AG20443 (cell line): ENCODE measurements around the gene COA7.

ENCODE experiments used
- DNase-seq: peaks from one replicate; pipeline ENCODE4 v3.0.0; 2012; ENCODE audit warnings: low spot score, mixed read lengths

Gene COA7

GRCh38 chr1:52669696-52670095 lies 28.5 kb downstream of the COA7 start:
- DNase-seq: peak; percentile 88

GRCh38 chr1:52668711-52669110 lies 29.4 kb downstream of the COA7 start:
- DNase-seq: peak; percentile 84

DNA sequence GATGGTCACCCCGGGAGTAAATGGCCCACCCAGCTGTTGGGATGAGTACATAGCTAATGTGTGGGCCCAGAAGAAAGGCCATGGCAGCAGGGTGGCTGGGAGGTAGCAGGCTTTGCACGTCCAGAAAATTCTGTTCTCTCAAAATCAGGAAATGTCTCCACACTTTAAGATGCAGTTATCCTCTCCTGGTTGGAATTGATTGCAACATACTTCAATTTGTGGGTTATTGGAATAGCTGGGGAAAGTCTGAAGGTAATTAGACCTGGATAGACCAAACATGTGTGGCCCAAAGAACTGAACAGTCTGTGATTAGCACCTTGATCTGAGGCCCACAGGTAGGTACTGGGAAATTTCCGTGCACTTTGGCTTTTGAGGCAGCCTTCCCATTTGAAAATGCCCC lies 30.2 kb downstream of the COA7 start:
- DNase-seq: no peak

GRCh38 chr1:52667290-52667689 lies 30.9 kb downstream of the COA7 start:
- DNase-seq: no peak

GRCh38 chr1:52665006-52665941 lies 32.9 kb downstream of the COA7 start:
- DNase-seq: no peak

DNA sequence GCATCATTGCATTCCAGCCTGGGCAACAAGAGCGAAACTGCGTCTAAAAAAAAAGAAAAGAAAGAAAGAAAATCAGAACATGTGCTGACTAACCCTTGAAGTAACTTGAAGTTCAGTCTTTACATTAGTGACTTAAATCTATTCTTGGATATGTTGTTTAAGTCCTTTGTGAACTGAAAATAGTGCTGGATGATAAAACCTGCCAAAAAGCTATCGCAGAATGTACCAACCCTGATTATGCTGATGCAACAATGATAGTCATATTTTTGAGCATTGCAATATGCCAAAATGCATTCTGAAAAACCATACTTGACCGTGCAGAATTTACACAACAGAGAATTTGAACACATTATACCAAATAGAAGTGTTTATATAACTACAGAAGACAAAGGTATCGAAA lies 34.4 kb downstream of the COA7 start:
- DNase-seq: no peak

DNA sequence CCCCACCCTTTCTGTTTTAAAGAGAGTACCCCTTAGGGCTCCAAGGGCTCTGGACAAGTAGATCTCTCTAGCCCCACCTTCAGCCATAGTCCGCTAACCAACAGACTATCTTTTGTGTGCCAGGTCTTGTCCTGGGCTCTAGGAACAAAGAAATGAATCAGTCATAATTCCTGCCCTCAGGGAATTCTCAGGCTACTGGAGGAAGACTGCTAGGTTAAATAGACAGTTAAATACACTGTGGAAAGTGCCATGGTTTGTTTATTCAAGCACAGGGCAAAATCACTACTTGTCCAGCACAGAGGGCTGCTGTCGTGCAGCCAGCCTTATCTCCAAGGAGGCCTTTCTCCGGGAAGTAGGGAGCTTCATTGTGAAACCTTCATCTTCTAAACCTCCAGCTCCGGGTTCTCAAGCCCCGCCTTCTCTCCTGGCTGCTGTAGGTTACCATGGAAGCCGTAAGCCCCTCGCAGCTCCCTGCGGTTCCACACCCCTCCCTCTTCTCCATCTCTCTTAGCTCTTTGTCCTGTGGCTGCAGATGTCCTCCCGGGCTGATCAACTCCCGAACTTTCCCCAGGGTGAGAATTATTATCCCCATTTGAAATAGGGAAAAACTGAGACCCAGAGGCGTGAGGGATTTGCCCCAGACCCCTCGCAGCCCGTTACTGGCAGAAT lies 35.4 kb downstream of the COA7 start:
- DNase-seq: peak; percentile 32

DNA sequence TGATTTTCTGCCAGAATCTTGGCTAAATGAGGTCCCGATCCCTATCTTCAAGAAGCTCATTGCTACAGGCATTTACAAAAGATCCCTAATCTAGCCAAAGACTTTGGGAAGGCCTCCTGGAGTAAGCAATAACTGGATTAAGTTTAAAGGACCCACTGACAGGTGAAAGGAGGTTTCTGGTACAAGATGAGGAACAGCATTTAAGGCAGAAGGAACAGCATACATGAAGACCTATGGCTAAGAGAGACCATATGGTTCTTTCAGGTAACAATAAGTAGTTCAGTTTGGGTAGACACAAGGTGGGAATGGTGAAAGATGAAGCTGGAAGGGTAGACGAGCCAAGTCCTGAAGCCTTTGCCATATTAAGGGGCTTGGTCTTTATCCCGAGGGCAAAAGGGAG lies 37.3 kb downstream of the COA7 start:
- DNase-seq: no peak

GRCh38 chr1:52659851-52660596 lies 38.1 kb downstream of the COA7 start:
- DNase-seq: no peak

DNA sequence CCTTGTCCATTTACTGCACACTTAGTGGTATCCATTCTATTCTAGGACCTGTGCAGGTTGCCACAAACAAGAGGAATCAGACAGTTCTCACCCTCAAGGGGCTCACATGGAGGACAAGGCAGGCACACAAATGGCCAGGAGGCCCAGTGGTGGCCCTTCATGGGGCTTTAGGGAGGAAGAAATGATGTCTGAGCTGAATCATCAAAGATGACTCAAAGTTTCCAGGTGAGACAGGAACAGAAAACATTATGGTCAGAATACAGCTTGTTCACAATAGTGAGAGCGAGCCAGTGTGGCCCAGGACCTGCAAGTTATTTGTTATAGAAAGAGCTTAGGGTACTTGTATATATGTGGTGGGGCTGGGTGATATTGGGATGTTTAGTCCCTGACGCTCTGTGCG lies 38.8 kb downstream of the COA7 start:
- DNase-seq: no peak

GRCh38 chr1:52658795-52659194 lies 39.4 kb downstream of the COA7 start:
- DNase-seq: no peak

DNA sequence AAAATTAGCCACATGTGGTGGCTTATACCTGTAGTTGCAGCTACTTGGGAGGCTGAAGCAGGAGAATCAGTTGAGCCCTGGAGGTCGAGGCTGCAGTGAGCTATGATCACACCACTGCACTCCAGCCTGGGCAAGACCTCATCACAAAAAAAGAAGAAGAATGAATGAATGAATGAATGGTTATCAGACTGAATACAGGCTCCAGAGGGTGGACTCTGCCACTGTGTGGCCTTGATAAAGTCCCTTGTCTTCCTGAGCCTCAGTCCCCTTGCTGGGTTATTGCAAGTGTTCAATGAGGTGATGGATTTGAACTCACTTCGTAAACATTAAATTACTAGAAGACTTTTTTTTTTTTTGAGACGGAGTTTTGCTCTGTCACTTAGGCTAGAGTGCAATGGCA lies 40.4 kb downstream of the COA7 start:
- no peak for DNase-seq

- no peak for DNase-seq
Observed at GRCh38 chr1:52654063-52654462, 44.1 kb downstream of the COA7 start.

DNA sequence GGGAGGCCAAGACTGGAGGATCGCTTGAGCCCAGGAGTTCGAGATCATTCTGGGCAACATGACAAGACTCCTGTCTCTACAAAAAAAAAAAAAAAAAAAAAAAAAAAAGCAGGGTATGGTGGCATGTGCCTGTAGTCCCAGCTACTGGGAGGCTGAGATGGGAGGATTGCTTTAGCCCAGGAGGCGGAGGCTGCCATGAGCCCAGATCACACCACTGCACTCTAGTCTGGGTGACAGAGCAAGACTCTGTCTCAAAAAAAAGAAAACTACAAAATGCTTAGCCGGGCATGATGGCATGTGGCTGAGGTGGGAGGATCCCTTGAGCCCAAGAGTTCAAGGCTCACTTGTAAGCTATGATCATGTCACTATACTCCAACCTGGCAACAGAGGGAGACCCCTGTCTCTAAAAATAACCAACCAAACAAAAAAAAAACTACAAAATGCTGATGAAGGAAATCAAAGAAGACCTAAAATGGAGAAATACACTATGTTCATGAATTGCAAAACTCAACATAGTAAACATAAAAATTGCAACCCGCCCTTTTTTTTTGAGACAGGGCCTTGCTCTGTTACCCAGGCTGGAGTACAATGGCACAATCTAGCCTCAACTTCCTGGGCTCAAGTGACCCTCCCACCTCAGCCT lies 44.8 kb downstream of the COA7 start:
- DNase-seq: no peak

- no peak for DNase-seq
Observed at GRCh38 chr1:52651904-52652303, 46.2 kb downstream of the COA7 start.

DNA sequence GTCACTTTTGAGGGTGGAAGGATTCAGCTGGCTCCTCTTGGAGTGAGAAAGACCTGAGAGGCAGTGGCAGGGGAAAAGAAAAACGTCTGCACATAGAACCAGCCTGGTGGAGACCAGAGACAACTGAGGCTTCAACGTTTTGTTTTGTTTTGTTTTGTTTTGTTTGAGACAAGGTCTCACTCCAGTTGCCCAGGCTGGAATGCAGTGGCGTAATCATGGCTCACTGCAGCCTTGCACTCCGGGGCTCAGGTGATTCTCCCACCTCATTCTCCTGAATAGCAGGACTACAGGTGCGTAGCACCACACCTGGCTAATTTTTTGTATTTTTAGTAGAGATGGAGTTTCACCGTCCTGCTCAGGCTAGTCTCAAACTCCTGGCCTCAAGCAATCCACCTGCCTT lies 52.9 kb downstream of the COA7 start:
- no peak for DNase-seq

GRCh38 chr1:52641307-52641706 lies 56.8 kb downstream of the COA7 start:
- DNase-seq: no peak

- no peak for DNase-seq
Observed at GRCh38 chr1:52640697-52641096, 57.5 kb downstream of the COA7 start.

DNA sequence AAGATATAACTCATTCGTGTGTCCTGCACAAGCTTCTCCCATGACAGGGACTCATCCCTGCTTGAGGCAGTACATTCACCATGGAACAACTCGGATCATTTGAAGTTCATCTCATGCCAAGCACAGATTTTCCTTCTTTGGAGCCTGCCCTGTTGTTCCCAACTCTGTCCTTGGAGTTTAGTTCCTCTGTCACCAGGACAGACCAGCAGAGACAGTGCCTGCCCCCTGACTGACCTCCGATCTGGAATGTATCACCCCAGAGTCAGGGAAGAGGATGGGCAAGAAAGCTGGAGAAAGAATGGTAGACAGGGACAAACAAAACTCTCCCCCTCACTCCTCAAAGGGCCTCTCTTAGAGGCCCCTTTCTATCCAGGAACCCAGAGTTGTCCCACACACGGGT lies 60.2 kb downstream of the COA7 start:
- DNase-seq: no peak

DNA sequence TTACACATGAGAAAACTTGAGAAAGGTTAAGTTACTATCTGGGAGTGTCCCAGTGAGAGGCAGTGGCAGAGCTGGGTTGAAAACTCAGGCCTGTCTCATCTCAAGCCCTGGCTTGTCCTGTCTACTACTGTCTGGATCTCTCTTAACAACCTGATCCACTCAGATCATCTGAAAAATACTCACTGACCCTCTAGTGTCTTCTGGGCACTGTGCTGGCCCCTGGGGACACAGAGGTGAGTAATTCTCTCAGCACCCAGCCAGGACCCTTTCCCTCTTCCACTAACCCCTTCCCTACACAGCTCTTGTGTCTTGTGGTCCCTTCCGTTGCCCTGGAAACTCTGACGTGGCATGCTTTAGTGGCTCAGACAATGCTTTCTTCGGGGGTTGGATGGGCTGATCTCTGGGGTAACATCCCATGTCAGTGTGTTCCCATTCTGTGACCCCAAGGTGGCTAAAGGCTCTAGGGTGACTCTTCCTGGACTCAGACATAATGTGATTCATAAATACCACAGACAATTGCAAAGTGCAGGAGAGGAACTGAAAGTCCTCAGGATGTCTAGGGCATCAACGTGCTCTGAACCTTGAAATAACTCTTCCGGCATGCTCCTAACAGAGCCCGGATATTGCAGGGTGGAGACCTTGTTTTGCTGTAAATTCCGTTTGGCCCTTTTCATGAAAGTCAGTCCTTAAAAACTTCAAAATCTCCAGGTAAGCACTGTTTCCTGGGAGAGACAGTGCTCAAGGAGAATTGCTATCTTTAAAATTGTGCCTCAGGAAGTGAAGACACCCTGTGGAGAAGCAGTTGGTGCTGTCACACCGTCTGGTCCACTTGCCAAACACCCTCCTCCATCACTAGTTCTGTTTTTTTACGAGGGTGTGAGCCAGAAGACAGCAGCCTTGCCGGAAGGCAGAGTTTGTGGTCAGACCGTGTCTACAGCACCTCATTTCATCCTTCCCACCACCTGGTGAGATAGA lies 61.1 kb downstream of the COA7 start:
- DNase-seq: no peak
